Natural killer cell (primary cell): ENCODE data around the gene RASL10B. TPM values are rescaled to one million over a fixed set of nuclear protein-coding genes. Genes with fewer than 3 reads are reported as not detected.

Source experiments
- ATAC-seq, 3 donors: fragments of 150-1000 bp in 2 of 3; fragments of 200-7000 bp in 1 of 3; cut with Tn5 transposase; 1 replicate in 1 of 3; 2 replicates in 2 of 3; pipeline ENCODE4 v1.10.0; 2021; ENCODE audit warnings: mild to moderate bottlenecking in 2 of 3, moderate library complexity in 2 of 3
- DNase-seq, 2 donors: peaks; one replicate each; pipeline versions ENCODE4 v3.0.0 to v3.0.0-alpha.2; 2013 to 2021; ENCODE audit warnings: mixed read lengths in 1 of 2
- H3K27ac ChIP-seq: one replicate; pipeline ENCODE4 v1.5.1; 2013; ENCODE audit warnings: mild to moderate bottlenecking, low read length
- H3K27me3 ChIP-seq: one replicate; pipeline ENCODE4 v1.6.1; 2013; ENCODE audit warnings: low read length; ENCODE audit not compliant: control insufficient read depth, insufficient read depth
- H3K36me3 ChIP-seq: one replicate; pipeline ENCODE4 v1.6.1; 2013; ENCODE audit warnings: low read length; ENCODE audit not compliant: control insufficient read depth, insufficient read depth
- H3K4me1 ChIP-seq: one replicate; pipeline ENCODE4 v1.6.1; 2013; ENCODE audit warnings: low read length; ENCODE audit not compliant: control insufficient read depth, insufficient read depth
- H3K4me3 ChIP-seq: one replicate; pipeline ENCODE4 v1.5.1; 2013; ENCODE audit warnings: low read length
- H3K9me3 ChIP-seq: one replicate; pipeline ENCODE4 v1.6.1; 2013; ENCODE audit warnings: low read length; ENCODE audit not compliant: control insufficient read depth, insufficient read depth
- H3K27ac Mint-ChIP-seq, 2 donors: one replicate each; pipeline ENCODE4 v1.8.0; 2022; ENCODE audit warnings: mild to moderate bottlenecking in 2 of 2, mixed read lengths in 2 of 2, moderate library complexity in 1 of 2
- H3K27me3 Mint-ChIP-seq, 2 donors: one replicate each; pipeline ENCODE4 v1.8.0; 2022; ENCODE audit warnings: low read depth in 2 of 2, mixed read lengths in 2 of 2
- H3K36me3 Mint-ChIP-seq: one replicate; pipeline ENCODE4 v1.8.0; 2022; ENCODE audit warnings: mixed read lengths
- H3K4me1 Mint-ChIP-seq, 2 donors: one replicate each; pipeline ENCODE4 v1.8.0; 2022; ENCODE audit warnings: mixed read lengths in 2 of 2
- H3K4me3 Mint-ChIP-seq: one replicate; pipeline ENCODE4 v1.8.0; 2022; ENCODE audit warnings: mild to moderate bottlenecking, moderate library complexity, mixed read lengths
- H3K9me3 Mint-ChIP-seq, 2 donors: one replicate each; pipeline ENCODE4 v1.8.0; 2022; ENCODE audit warnings: mixed read lengths in 2 of 2
- CTCF ChIP-seq: fragments of 200-600 bp; IDR thresholded peaks from one replicate; pipeline ENCODE4 v1.8.0; 2022; ENCODE audit warnings: antibody characterized with exemption
- WGBS: methylation state at CpG from one replicate; pipeline ENCODE4 v1.1.7; 2013; ENCODE audit warnings: missing lambda C conversion rate; ENCODE audit not compliant: insufficient coverage; 5-methylcytosine and 5-hydroxymethylcytosine counted together
- intact Hi-C: fragments of 100-400 bp; cut with micrococcal nuclease; formaldehyde crosslinking; loops from one replicate; pipeline ENCODE4 v1.14.2; 2022
- total RNA-seq, 4 donors: library from RNA; stranded (reverse); fragments of 120-200 nt in 1 of 4; gene quantifications; one replicate each; pipeline versions ENCODE4 v1.2.3 to v1.2.4, GENCODE V29; 2013 to 2022

Gene RASL10B
- total RNA-seq, 3 donors from 2014 or later (not counting 1 experiment from before 2014, with no cell fraction given), result 0.07 TPM; not detected in 2

- no peak for TF ChIP-seq CTCF
- no peaks in the 10 kb centered on the region for H3K4me1 ChIP-seq
- H3K27me3 Mint-ChIP-seq, result no peaks in the 10 kb centered on the region
- no peaks in the 10 kb centered on the region for H3K9me3 ChIP-seq
- H3K36me3 Mint-ChIP-seq, result peaks cover 11% of the 10 kb centered on the region
- no peak overlapping the region for H3K4me3 Mint-ChIP-seq
- peaks cover 28% of the 10 kb centered on the region for H3K36me3 ChIP-seq
- H3K4me3 ChIP-seq, result no peak overlapping the region
- no peaks in the 10 kb centered on the region for H3K9me3 Mint-ChIP-seq
- DNase-seq (no peak), ATAC-seq (no peak)
- 100% methylated on average over 2 of the region's 3 CpGs for WGBS
- no peak overlapping the region for H3K27ac Mint-ChIP-seq
- intact Hi-C loops, result no loop called here
- peaks cover 0 to 11% of the 10 kb centered on the region in 2 donors for H3K4me1 Mint-ChIP-seq
- no peak overlapping the region for H3K27ac ChIP-seq
- H3K27me3 ChIP-seq, result no peaks in the 10 kb centered on the region
These were observed 21.6 kb upstream of the RASL10B start for GRCh38 chr17:35709874-35710273.

GRCh38 chr17:35710950-35711349 is 20.5 kb upstream of the RASL10B start:
- no peak for ATAC-seq
- H3K4me1 ChIP-seq, result no peaks in the 10 kb centered on the region
- DNase-seq, result no peak
- H3K9me3 ChIP-seq, result no peaks in the 10 kb centered on the region
- WGBS, result 100% methylated on average over 2 of the region's 2 CpGs
- H3K27ac ChIP-seq, result no peak overlapping the region
- intact Hi-C loops, result no loop called here
- no peak for TF ChIP-seq CTCF
- peaks cover 31% of the 10 kb centered on the region for H3K36me3 ChIP-seq
- Mint-ChIP-seq H3K4me1 (peaks cover 0 to 7% of the 10 kb centered on the region in 2 donors), H3K9me3 (no peaks in the 10 kb centered on the region), H3K36me3 (peaks cover 11% of the 10 kb centered on the region), H3K4me3 (no peak overlapping the region), H3K27me3 (no peaks in the 10 kb centered on the region), H3K27ac (no peak overlapping the region)
- no peak overlapping the region for H3K4me3 ChIP-seq
- H3K27me3 ChIP-seq, result no peaks in the 10 kb centered on the region

DNA sequence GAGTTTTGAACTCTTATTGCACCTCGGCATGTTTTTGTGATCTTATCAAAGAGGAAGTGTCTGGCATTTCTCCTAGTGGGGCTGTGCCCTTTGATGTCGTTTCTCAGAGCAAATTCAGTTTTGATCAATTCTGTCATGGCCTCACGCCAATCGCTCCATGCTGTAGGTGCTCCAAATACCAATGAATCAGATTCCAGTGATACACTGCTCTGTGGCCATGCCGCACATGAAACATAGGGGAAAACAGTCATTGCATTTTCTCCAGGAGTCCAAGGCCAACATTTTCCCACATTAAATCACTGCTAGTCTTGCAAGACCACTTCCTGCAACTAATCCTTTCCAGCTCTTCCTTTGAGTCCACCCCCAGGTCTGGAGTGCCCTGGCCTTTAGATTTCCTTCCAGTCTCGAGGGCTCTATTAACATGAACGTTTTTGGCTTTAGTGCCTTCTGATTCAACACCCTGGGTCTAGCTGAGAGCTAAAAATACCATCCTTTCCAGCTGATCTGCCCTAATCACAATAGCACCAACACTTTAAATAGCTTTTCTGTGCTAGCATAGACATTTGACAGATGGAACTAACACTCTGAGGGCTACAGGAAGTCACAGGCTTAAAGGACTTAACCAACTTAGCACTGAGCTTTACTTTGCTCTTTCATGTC is 18.2 kb upstream of the RASL10B start:
- Mint-ChIP-seq H3K4me1 (no peaks in the 10 kb centered on the region), H3K4me3 (no peak overlapping the region), H3K9me3 (no peaks in the 10 kb centered on the region), H3K27ac (no peak overlapping the region), H3K27me3 (no peaks in the 10 kb centered on the region), H3K36me3 (peaks cover 19% of the 10 kb centered on the region)
- no peak overlapping the region for H3K27ac ChIP-seq
- no peaks in the 10 kb centered on the region for H3K27me3 ChIP-seq
- no peak overlapping the region for H3K4me3 ChIP-seq
- ATAC-seq (peak in 2 of 3 donors; percentile 52 to 53), DNase-seq (peak in 1 of 2 donors; percentile 20)
- no peaks in the 10 kb centered on the region for H3K4me1 ChIP-seq
- H3K36me3 ChIP-seq, result peaks cover 42% of the 10 kb centered on the region
- 49% methylated on average over 7 of the region's 7 CpGs for WGBS
- no peaks in the 10 kb centered on the region for H3K9me3 ChIP-seq
- no peak for TF ChIP-seq CTCF
- intact Hi-C loops, result no loop called here

GRCh38 chr17:35714988-35715387 is 16.5 kb upstream of the RASL10B start:
- Mint-ChIP-seq H3K36me3 (peaks cover 15% of the 10 kb centered on the region), H3K27ac (no peak overlapping the region), H3K4me3 (no peak overlapping the region), H3K4me1 (no peaks in the 10 kb centered on the region), H3K27me3 (no peaks in the 10 kb centered on the region), H3K9me3 (no peaks in the 10 kb centered on the region)
- DNase-seq (no peak), ATAC-seq (no peak)
- TF ChIP-seq CTCF, result no peak
- peaks cover 42% of the 10 kb centered on the region for H3K36me3 ChIP-seq
- no peaks in the 10 kb centered on the region for H3K4me1 ChIP-seq
- H3K27me3 ChIP-seq, result no peaks in the 10 kb centered on the region
- intact Hi-C loops, result no loop called here
- H3K4me3 ChIP-seq, result no peak overlapping the region
- no peaks in the 10 kb centered on the region for H3K9me3 ChIP-seq
- no peak overlapping the region for H3K27ac ChIP-seq
- 100% methylated on average over 2 of the region's 2 CpGs for WGBS
